Tracheal epithelial cell (primary cell): Measurements from ENCODE around the gene TTC33. TPM values are rescaled to one million over a fixed set of nuclear protein-coding genes. Genes with fewer than 3 reads are reported as not detected.

Experiments
- total RNA-seq: library from RNA; depleted of rRNA; stranded (reverse); fragments of >200 nt; gene quantifications from 2 replicates; pipeline ENCODE4 v1.2.1, GENCODE V29; 2014

Gene TTC33
- total RNA-seq, result 8.4 and 10.0 TPM in 2 replicates

GRCh38 chr5:40755407-40756365, at the start of gene TTC33:
Gene TTC33, minus strand, starts transcription at chr5:40755961. Its CDS starts 8,943 bp downstream, at chr5:40747018.

GRCh38 chr5:40798012-40798800, 42.4 kb upstream of the TTC33 start, which contains the start of gene PRKAA1:
Gene PRKAA1, minus strand, starts transcription at chr5:40798374. Its CDS starts 185 bp downstream, at chr5:40798189.

GRCh38 chr5:40679913-40680681, 75.7 kb downstream of the TTC33 start, which contains the start of gene PTGER4:
Gene PTGER4, plus strand, starts transcription at chr5:40679915. Its CDS starts 1,079 bp downstream, at chr5:40680994.

Other genes with a start within 250 kb of the TTC33 start
- gene PTGER4, start 76.0 kb downstream of the TTC33 start, total RNA-seq, result 15.3 and 25.3 TPM in 2 replicates
- gene PRKAA1, start 42.4 kb upstream of the TTC33 start, total RNA-seq, result 45.3 and 72.5 TPM in 2 replicates
- gene RPL37, start 79.3 kb upstream of the TTC33 start, total RNA-seq, result 365 and 464 TPM in 2 replicates
- 9.4 and 11.1 TPM in 2 replicates for gene CARD6, start 85.4 kb upstream of the TTC33 start, total RNA-seq
- gene C7, start 153.5 kb upstream of the TTC33 start, total RNA-seq, result under 0.01 TPM in 1 of 2 replicates, not detected in the other